Left colon (tissue), 2 donors: Measurements from ENCODE around the gene ACADS. TPM values are rescaled to one million over a fixed set of nuclear protein-coding genes. Genes with fewer than 3 reads are reported as not detected.
A peak's percentile ranks its signal among the peaks of the same experiment; 100 is the strongest.

Experiments
- ATAC-seq: fragments of 200-7000 bp; cut with Tn5 transposase; one replicate; pipeline ENCODE4 v1.9.1; 2020; ENCODE audit warnings: mild to moderate bottlenecking, moderate library complexity
- DNase-seq, 2 donors: peaks; one replicate each; pipeline ENCODE4 v3.0.0-alpha.2; 2020
- intact Hi-C, 2 donors: fragments of 100-400 bp; cut with DNase I in 1 of 2; cut with micrococcal nuclease in 1 of 2; formaldehyde crosslinking; loops; one replicate each; pipeline versions ENCODE4 v1.11.2 to v1.14.0; 2022; cut with DNase I, micrococcal nuclease
- total RNA-seq, 2 donors: library from RNA; stranded (reverse); fragmentation: NEBNext Ultra II Directional; extraction: Animal tissue kit (Norgen Biotek cat#: 25700); gene quantifications; one replicate each; pipeline ENCODE4 v1.2.1, GENCODE V29; 2021
- donor health status: DM: no; HTN: no; CAD: no.
- donor health status: DM: yes; HTN: yes; CAD: no.

The ACADS gene
- total RNA-seq, 2 donors from 2014 or later = 183 to 209 TPM

DNA sequence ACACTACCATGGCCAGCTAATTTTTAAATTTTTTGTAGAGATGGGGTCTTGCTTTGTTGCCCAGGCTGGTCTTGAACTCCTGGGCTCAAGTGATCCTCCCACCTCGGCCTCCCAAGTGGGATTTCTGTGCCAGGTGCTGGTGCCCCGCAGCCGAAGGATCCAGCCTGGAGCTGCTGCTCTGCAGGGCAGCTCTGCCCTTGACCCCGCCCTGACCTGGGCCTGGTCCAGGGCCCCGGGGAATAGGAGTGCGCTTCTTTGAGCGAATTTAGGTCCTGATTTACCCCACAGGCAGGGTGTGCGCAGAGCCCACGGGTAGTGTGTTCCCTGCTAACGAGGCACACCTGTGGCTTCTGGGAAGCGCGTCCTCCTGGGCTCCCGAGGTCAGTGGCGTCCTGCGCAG, 15.2 kb downstream of the ACADS start:
- intact Hi-C loops = no loop called here
- DNase-seq (no peak), ATAC-seq (peak; percentile 1)

DNA sequence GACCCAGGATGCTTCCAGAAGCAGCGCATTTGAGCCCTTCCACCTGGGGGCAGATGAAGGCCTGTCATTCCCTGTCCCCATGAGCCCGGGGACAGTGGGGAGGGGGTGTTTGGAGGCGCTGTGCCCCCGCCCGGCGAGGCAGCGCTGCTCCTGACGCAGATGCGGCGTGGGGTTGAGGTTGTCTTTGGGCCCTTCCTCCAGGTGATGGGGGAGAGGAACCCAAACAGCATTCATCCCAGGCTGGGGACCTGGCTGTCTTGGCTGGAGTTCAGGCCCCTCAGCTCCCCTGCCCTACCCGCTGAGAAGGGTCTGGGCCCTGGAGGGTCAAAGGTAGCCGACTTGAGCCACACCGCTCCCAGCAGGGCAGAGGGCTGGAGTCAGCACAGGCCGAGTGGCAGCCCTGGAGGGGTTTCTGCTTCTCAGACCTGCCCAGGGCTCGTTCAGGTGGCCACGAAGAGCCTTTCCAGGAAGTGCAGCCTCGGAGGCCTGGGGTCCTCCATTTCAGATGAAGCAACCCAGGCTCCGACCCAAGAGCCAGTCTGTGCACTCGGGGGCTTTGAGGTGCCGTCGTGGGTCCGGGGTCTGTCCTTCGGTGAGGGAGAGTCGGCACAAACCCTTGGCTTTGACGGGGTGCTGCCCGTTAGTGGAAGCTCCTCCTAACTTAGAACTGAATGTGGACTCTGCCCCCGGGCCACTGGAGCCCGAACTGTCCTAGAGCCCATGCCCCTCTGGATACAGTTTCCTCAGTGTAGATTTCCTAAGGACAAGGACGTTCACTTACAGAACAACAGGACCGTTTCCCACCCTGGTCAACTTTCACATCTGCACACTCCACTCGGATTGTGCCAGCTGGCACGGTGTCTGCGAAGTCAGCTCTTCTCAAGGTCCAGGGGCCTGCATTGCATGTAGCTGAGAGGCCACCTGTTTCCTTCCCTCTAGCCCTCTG, 16.1 kb downstream of the ACADS start:
- intact Hi-C loops = no loop called here
- no peak for DNase-seq
- peak; percentile 9 for ATAC-seq

- DNase-seq (no peak), ATAC-seq (no peak)
- intact Hi-C loops = no loop called here
These were observed 19.4 kb downstream of the ACADS start for GRCh38 chr12:120744922-120745493.

DNA sequence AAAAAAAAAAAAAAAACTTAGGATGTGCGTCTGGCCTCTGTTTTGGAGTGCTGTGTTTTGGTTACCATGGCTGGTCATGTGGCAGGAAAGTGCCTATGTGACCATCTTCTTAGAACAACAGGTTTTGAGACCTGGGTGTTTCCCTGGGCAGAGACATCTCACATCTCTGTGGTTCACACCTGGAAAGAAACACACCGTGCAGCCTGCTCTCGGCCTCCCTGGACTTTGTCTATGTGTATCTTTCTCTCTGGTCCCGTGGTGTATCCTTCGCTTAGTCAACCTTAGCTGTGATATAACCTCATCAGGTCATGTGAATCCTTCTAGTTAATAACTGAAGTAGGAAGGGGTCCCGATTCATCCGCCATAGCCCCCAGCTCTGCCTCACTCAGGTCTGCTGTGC, 22.6 kb downstream of the ACADS start:
- DNase-seq = no peak
- intact Hi-C loops = no loop called here
- peak; percentile 67 for ATAC-seq

GRCh38 chr12:120749256-120749655, 23.6 kb downstream of the ACADS start:
- DNase-seq (no peak), ATAC-seq (no peak)
- intact Hi-C loops = no loop called here

DNA sequence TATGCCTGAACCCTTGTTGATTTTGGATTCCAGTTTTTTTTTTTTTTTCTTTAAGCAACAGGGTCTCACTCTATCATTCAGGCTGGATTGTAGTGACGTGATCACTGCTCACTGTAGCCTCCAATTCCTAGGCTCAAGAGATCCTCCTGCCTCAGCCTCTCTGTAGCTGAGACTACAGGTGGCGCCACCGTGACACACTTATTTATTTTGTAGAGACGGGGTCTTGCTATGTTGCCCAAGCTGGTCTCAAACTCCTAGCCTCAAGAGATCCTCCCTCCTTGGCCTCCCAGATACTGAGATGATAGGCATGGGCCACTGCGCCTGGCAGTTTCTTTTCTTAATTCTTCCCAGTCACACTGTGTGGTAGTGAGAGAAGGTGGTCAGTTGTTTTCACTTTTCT, 25.2 kb downstream of the ACADS start:
- ATAC-seq = no peak
- intact Hi-C loops = no loop called here
- no peak for DNase-seq

DNA sequence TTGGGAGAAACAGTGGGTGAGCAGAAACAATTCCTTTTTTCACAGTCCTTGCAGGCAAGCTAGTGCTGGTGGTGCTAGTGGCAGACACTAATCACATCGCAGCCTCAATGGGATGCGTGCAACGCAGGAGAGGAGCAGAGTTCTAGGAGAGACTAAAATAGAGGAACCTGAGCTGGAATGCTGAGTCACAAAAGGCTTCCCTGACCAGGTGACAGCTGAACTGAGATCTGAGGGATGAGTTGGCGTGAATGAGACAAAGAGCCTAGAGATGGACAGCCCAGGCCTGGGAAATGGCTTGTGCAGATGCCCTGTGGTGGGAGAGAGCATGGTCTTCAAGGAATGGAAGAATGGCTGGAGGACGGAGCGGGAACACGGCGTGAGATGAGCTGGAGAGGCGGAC, 25.8 kb downstream of the ACADS start:
- intact Hi-C loops = no loop called here
- DNase-seq = no peak
- ATAC-seq = no peak

- DNase-seq = no peak
- intact Hi-C loops = no loop called here
- no peak for ATAC-seq
These were observed 29.2 kb downstream of the ACADS start for GRCh38 chr12:120754792-120755191.

DNA sequence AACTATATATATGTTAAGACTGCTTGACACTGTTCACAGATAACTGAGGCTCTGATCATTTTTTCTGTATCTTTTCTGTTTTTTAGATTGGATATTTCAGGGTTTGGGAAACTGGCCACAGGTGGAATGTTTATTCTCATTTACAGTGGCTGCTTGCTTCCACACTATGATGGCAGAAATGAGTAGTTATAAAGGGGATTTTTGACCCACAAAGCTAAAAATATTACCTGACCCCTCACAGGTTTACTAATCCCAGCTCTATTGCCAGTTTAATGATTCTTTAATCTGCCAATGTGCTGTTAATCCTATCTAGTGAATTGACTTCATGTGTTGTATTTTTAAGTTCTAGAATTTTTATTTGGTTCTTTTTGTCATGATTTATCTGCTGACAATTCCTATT, 29.6 kb downstream of the ACADS start:
- ATAC-seq = no peak
- intact Hi-C loops = no loop called here
- no peak for DNase-seq

- ATAC-seq (peak; percentile 41), DNase-seq (peak in 1 of 2 donors; percentile 23)
- intact Hi-C loops = no loop called here
These were observed 31.7 kb downstream of the ACADS start for GRCh38 chr12:120757226-120757742.

DNA sequence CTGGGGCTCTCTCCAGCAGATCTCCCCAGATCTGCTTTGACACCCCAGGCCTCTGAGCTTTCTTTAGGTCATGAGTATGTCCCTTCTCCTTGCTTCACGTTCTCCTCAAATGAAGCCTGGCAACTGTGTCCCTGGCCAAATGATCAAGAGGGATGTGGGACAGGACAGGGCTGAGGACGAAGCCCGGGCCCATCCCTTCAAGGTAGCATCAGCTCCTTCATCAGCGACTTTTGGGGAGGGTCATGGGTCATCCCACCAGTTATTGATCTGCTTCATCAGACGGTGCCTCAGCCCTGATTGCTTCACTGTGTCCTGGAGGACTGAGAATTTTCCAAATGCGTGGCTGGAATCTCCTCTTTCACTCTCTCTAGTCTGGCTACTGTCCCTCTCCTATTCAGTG, 32.3 kb downstream of the ACADS start:
- intact Hi-C loops = no loop called here
- ATAC-seq (no peak), DNase-seq (peak in 1 of 2 donors; percentile 19)

- ATAC-seq (no peak), DNase-seq (peak in 1 of 2 donors; percentile 1)
- intact Hi-C loops = no loop called here
These were observed 33.4 kb downstream of the ACADS start for GRCh38 chr12:120758798-120759590.

- intact Hi-C loops = no loop called here
- DNase-seq (peak in 1 of 2 donors; percentile 14), ATAC-seq (no peak)
These were observed 34.1 kb downstream of the ACADS start for GRCh38 chr12:120759591-120760348.

DNA sequence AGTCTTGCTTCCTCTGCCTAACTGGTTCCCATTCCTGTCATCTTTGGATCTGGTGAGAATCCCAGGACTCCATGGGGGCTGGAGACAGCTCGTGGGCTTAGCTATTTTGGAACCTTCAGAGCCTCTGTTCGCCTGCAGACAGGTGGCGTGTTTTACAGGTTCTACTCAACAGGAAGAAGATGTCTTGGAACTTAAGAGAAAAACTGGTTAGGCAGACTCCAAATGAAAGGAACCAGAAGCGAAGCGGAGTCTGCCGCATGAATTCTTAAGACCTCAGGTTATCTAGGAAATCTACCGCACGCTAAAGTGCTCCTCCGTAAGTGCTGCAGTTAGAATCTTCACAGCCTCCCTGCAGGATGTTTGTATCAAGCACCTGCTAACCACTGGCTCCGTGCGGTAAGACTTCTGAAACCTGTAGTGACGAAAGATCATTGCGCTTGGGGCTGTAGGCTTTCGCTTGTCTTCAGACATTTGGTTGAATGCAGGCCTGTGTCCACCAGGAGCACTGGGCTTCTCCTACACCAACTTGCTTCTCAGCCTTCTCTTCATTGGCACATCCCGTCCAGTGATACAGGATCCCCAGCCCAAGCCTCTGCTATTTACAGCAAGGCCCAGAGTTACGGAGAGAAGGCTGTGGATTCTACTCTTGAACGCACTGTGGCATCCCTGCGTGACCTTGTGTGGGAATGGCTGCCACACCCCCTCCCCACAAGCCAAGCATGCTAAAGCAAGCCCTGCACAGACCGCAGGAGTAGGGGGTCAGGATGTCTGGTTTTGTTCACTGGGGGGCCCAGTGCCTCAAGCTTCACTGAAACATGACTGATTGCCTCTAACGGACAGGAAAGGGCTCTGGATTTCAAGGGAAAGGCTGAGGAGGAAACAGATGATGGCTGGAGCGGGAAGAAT, 35.0 kb downstream of the ACADS start:
- ATAC-seq (no peak), DNase-seq (no peak)
- intact Hi-C loops = no loop called here

DNA sequence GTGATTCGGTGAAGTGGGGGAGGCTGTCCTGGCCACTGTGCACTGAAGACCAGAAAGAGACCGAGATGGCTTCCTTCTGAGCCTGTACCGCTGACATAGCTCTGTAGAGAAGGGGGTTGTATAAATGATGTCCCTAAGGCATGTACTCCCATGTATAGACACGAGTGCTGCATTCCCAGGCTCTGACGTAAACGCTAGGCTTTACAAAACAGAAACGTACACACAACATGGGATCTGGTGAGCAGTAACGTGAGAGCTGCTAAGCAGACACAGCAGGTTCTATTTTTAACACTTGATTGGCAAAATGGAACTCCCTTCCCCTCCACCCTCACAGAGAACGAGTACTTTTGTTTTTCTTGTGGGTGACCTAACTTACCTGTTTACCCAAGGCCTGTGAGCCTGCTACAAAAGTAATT, 35.9 kb downstream of the ACADS start:
- ATAC-seq (no peak), DNase-seq (no peak)
- intact Hi-C loops = no loop called here

GRCh38 chr12:120762086-120762485, 36.5 kb downstream of the ACADS start:
- ATAC-seq (no peak), DNase-seq (no peak)
- intact Hi-C loops = no loop called here

- intact Hi-C loops = no loop called here
- ATAC-seq (no peak), DNase-seq (no peak)
These were observed 37.6 kb downstream of the ACADS start for GRCh38 chr12:120763250-120763649.

DNA sequence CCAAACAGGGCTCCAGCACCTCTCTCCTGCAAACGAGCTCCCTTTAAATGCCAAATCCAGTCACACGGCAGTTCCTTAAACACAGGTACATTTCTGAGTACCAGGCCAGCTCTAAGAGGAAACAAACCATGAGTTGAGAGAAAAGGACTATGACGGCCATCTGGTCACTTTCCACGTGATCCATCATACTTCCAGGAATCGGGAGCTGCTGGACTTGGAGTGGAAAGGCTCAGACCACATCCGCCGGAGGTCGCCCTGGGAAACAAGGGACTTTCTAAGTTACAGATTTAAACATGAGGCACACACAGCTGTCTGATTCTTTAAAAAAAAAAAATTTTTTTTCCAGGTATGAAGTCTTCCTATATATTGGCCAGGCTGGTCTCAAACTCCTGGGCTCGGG, 39.2 kb downstream of the ACADS start:
- intact Hi-C loops = no loop called here
- ATAC-seq = no peak
- no peak for DNase-seq
